ENCODE measurements around the gene PAPSS1. TPM values are rescaled to one million over a fixed set of nuclear protein-coding genes. Genes with fewer than 3 reads are reported as not detected.

The PAPSS1 gene
- total and polyA plus RNA-seq, 2 of the 8 experiments (the other 6 are each of a cell fraction or from before 2014, with no cell fraction given): 79.2 to 98.5 TPM

DNA sequence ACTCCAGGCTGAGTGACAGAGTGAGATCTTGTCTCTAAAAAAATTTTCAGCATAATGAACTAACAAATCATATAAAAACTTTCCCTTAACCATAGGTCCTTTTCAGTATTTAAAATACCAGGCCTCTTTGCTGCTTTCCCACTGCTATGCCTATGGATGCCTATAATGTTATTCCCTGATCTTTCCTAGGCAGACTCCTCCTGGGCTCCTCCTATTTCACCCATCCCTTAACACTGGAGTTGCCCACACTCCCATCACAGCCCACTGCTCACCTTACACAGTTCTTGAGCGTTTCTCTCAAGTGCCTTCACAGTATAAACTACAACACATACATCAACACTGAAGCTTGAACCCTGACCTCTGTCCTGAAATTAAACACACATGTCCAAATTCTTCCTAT lies 31.6 kb downstream of the PAPSS1 start (continued):
- TF ChIP-seq, protein P1, sequence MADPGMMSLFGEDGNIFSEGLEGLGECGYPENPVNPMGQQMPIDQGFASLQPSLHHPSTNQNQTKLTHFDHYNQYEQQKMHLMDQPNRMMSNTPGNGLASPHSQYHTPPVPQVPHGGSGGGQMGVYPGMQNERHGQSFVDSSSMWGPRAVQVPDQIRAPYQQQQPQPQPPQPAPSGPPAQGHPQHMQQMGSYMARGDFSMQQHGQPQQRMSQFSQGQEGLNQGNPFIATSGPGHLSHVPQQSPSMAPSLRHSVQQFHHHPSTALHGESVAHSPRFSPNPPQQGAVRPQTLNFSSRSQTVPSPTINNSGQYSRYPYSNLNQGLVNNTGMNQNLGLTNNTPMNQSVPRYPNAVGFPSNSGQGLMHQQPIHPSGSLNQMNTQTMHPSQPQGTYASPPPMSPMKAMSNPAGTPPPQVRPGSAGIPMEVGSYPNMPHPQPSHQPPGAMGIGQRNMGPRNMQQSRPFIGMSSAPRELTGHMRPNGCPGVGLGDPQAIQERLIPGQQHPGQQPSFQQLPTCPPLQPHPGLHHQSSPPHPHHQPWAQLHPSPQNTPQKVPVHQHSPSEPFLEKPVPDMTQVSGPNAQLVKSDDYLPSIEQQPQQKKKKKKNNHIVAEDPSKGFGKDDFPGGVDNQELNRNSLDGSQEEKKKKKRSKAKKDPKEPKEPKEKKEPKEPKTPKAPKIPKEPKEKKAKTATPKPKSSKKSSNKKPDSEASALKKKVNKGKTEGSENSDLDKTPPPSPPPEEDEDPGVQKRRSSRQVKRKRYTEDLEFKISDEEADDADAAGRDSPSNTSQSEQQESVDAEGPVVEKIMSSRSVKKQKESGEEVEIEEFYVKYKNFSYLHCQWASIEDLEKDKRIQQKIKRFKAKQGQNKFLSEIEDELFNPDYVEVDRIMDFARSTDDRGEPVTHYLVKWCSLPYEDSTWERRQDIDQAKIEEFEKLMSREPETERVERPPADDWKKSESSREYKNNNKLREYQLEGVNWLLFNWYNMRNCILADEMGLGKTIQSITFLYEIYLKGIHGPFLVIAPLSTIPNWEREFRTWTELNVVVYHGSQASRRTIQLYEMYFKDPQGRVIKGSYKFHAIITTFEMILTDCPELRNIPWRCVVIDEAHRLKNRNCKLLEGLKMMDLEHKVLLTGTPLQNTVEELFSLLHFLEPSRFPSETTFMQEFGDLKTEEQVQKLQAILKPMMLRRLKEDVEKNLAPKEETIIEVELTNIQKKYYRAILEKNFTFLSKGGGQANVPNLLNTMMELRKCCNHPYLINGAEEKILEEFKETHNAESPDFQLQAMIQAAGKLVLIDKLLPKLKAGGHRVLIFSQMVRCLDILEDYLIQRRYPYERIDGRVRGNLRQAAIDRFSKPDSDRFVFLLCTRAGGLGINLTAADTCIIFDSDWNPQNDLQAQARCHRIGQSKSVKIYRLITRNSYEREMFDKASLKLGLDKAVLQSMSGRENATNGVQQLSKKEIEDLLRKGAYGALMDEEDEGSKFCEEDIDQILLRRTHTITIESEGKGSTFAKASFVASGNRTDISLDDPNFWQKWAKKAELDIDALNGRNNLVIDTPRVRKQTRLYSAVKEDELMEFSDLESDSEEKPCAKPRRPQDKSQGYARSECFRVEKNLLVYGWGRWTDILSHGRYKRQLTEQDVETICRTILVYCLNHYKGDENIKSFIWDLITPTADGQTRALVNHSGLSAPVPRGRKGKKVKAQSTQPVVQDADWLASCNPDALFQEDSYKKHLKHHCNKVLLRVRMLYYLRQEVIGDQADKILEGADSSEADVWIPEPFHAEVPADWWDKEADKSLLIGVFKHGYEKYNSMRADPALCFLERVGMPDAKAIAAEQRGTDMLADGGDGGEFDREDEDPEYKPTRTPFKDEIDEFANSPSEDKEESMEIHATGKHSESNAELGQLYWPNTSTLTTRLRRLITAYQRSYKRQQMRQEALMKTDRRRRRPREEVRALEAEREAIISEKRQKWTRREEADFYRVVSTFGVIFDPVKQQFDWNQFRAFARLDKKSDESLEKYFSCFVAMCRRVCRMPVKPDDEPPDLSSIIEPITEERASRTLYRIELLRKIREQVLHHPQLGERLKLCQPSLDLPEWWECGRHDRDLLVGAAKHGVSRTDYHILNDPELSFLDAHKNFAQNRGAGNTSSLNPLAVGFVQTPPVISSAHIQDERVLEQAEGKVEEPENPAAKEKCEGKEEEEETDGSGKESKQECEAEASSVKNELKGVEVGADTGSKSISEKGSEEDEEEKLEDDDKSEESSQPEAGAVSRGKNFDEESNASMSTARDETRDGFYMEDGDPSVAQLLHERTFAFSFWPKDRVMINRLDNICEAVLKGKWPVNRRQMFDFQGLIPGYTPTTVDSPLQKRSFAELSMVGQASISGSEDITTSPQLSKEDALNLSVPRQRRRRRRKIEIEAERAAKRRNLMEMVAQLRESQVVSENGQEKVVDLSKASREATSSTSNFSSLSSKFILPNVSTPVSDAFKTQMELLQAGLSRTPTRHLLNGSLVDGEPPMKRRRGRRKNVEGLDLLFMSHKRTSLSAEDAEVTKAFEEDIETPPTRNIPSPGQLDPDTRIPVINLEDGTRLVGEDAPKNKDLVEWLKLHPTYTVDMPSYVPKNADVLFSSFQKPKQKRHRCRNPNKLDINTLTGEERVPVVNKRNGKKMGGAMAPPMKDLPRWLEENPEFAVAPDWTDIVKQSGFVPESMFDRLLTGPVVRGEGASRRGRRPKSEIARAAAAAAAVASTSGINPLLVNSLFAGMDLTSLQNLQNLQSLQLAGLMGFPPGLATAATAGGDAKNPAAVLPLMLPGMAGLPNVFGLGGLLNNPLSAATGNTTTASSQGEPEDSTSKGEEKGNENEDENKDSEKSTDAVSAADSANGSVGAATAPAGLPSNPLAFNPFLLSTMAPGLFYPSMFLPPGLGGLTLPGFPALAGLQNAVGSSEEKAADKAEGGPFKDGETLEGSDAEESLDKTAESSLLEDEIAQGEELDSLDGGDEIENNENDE (IDR thresholded peaks at IDR 0.05; ENCODE audit: insufficient replicate concordance, low read length): no peak
- no peak for TF ChIP-seq CREB1 (IDR thresholded peaks at IDR 0.05)
- no peak for TF ChIP-seq SIX5 (IDR thresholded peaks at IDR 0.05; ENCODE audit: low read depth, low read length)
- no peak for TF ChIP-seq RBBP5 (IDR thresholded peaks at IDR 0.05; ENCODE audit: borderline replicate concordance, low read depth, low read length)

All from H1 (cell line).